Neural cell (in vitro differentiated cells): ENCODE measurements around the gene SLC35D1.
"Not testable (repeated sequence)": the region's sequence is repeated elsewhere in the genome, so short reads cannot be mapped to it uniquely, and the experiment has no call there.

Experiments used
- EP300 ChIP-seq: fragments of 450-650 bp; conservative IDR thresholded peaks from 2 replicates; pipeline ENCODE4 v1.6.1; 2014; ENCODE audit warnings: antibody characterized with exemption, mild to moderate bottlenecking, moderate library complexity; ENCODE audit not compliant: poor library complexity, severe bottlenecking
- EZH2 ChIP-seq: fragments of 200-600, 300-800 bp; shearing (Covaris generic), sonication (generic); IDR thresholded peaks from 2 replicates; pipeline ENCODE4 v1.6.1; 2014; ENCODE audit warnings: antibody characterized with exemption, low read length, borderline replicate concordance, mild to moderate bottlenecking; ENCODE audit not compliant: insufficient read depth, poor library complexity, severe bottlenecking
- MXI1 ChIP-seq: fragments of 450-650 bp; conservative IDR thresholded peaks from 2 replicates; pipeline ENCODE4 v1.6.1; 2014; ENCODE audit warnings: antibody characterized with exemption, mild to moderate bottlenecking; ENCODE audit not compliant: poor library complexity, severe bottlenecking
- POLR2AphosphoS5 ChIP-seq: IDR thresholded peaks from 2 replicates; pipeline ENCODE4 v1.6.1; 2012
- RAD21 ChIP-seq: fragments of 450-650 bp; conservative IDR thresholded peaks from 2 replicates; pipeline ENCODE4 v1.6.1; 2014; ENCODE audit warnings: antibody characterized with exemption, mild to moderate bottlenecking, moderate library complexity
- SMC3 ChIP-seq: fragments of 450-650 bp; conservative IDR thresholded peaks from 2 replicates; pipeline ENCODE4 v1.6.1; 2014; ENCODE audit warnings: antibody characterized with exemption, mild to moderate bottlenecking, moderate library complexity; ENCODE audit not compliant: poor library complexity
- TAF1 ChIP-seq: IDR thresholded peaks from 2 replicates; pipeline ENCODE4 v1.6.1; 2012; ENCODE audit warnings: low read depth
- TF ChIP-seq, protein P1 (sequence below): fragments of 450-650 bp; IDR thresholded peaks from 2 replicates; pipeline ENCODE4 v1.5.1; 2014; ENCODE audit warnings: antibody characterized with exemption, mild to moderate bottlenecking, moderate library complexity; ENCODE audit not compliant: poor library complexity, severe bottlenecking
- TF ChIP-seq, protein P2 (sequence below): IDR thresholded peaks from 2 replicates; pipeline ENCODE4 v1.6.1; 2012; ENCODE audit warnings: borderline replicate concordance

DNA sequence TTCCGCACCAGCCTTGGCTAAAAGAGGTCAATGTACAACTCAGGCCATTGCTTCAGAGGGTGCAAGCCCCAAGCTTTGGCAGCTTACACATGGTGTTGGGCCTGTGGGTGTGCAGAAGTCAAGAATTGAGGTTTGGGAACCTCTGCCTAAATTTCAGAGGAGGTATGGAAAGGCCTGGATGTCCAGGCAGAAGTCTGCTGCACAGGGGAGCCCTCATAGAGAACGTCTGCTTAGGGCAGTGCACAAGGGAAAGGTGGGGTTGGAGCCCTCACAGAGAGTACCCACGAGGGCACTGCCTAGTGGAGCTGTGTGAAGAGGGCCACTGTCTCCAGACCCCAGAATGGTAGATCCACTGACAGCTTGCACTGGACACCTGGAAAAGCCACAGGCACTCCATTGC is 13.7 kb upstream of the SLC35D1 start:
- TF ChIP-seq, protein P1, sequence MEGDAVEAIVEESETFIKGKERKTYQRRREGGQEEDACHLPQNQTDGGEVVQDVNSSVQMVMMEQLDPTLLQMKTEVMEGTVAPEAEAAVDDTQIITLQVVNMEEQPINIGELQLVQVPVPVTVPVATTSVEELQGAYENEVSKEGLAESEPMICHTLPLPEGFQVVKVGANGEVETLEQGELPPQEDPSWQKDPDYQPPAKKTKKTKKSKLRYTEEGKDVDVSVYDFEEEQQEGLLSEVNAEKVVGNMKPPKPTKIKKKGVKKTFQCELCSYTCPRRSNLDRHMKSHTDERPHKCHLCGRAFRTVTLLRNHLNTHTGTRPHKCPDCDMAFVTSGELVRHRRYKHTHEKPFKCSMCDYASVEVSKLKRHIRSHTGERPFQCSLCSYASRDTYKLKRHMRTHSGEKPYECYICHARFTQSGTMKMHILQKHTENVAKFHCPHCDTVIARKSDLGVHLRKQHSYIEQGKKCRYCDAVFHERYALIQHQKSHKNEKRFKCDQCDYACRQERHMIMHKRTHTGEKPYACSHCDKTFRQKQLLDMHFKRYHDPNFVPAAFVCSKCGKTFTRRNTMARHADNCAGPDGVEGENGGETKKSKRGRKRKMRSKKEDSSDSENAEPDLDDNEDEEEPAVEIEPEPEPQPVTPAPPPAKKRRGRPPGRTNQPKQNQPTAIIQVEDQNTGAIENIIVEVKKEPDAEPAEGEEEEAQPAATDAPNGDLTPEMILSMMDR = not testable (repeated sequence)
- not testable (repeated sequence) for TF ChIP-seq TAF1, POLR2AphosphoS5, EZH2, EP300, MXI1, SMC3, RAD21
- TF ChIP-seq, protein P2, sequence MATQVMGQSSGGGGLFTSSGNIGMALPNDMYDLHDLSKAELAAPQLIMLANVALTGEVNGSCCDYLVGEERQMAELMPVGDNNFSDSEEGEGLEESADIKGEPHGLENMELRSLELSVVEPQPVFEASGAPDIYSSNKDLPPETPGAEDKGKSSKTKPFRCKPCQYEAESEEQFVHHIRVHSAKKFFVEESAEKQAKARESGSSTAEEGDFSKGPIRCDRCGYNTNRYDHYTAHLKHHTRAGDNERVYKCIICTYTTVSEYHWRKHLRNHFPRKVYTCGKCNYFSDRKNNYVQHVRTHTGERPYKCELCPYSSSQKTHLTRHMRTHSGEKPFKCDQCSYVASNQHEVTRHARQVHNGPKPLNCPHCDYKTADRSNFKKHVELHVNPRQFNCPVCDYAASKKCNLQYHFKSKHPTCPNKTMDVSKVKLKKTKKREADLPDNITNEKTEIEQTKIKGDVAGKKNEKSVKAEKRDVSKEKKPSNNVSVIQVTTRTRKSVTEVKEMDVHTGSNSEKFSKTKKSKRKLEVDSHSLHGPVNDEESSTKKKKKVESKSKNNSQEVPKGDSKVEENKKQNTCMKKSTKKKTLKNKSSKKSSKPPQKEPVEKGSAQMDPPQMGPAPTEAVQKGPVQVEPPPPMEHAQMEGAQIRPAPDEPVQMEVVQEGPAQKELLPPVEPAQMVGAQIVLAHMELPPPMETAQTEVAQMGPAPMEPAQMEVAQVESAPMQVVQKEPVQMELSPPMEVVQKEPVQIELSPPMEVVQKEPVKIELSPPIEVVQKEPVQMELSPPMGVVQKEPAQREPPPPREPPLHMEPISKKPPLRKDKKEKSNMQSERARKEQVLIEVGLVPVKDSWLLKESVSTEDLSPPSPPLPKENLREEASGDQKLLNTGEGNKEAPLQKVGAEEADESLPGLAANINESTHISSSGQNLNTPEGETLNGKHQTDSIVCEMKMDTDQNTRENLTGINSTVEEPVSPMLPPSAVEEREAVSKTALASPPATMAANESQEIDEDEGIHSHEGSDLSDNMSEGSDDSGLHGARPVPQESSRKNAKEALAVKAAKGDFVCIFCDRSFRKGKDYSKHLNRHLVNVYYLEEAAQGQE = not testable (repeated sequence)
